Glomerular visceral epithelial cell (primary cell): ENCODE data around the gene TBC1D16.

ENCODE experiments used
- DNase-seq: peaks from one replicate; pipeline ENCODE4 v3.0.0-alpha.2; 2016; ENCODE audit errors: extremely low spot score

TBC1D16 gene

DNA sequence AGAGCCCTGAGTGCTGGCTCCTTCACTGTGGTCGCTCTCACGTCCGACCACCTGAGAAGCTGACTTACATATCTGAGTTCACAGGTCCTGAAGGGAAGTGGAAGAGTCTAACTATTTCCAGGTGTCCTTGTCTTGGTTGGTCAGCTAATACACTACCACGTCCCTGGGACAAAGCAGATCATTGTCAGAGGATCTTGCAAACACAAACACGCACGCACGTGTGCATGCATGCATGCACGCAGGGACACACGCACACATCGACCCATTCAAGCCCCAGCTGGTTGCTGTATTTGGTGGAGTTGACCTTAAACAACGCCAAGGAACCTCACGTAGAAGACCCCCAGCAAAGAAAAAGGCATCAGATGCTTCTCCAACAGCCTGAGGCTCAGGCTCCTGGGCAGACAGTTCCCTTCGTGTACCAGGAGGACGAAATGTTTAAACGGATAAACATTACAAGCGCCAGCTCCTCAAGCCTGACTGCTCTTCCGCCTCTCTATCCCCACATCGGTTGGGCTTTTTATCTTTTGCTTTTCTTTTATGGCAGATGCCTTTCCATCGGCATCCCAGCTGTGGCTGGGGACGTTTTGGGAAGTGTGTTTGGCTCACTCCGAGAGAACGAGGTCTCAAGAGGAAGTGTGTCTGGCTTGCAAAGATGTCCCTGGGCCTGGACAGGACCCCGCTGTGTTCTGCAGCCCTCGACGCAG, 95.8 kb downstream of the TBC1D16 start:
- no peak for DNase-seq

DNA sequence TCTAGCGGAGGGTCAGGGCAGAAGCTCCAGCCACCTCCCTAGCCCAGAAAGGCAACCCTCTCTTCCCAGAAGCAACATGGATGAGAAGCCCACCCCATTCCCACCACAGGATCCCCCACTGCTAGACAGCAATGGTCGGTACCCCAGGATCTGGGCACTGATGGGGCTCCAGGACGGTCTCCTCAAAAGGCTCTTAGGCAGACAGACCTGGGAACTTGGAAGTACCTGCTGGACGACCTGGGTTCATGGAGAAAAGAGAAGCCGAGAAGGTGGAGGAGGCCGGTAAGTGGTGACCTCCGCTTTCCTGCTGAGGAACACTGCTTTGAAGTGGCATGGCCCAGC, 96.6 kb downstream of the TBC1D16 start:
- DNase-seq = no peak

DNA sequence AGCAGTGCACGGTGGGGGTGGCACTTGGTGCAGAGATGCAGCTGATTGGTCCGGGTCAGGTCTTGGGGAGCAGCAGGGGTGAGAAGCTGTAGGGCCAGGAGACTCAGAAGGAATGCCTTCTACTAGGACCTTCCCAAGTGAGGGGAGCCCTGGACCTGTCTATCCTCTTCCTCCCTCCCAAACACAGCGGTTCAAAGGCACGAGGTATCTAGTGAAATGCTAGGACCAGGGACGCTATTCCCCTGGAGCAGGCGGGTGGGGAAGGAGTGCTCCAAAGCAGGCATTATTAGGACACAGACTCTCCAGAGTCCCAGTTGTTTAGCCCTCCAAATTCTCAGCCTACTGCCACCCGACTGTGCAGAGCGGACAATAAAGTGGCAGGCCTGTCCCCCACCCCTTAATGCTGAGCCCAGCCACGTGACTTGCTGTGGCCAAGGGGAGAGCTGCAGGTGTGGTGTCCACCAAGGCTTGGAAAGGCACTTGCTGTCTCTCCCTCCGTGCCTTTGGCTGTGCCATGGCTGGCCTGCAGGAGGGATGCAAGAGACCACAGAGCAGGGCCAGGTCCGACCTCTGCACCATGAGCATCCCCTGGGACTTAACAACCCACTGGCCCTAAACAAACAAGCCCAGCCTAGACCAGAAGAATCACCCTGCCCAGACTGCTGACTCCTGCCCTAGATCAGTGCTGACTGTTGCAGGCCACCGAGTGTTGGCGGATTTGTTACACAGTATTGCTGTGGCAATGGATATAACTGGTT, 97.2 kb downstream of the TBC1D16 start:
- DNase-seq = no peak

- DNase-seq = no peak
Measured at GRCh38 chr17:79937391-79938335, 98.0 kb downstream of the TBC1D16 start.

DNA sequence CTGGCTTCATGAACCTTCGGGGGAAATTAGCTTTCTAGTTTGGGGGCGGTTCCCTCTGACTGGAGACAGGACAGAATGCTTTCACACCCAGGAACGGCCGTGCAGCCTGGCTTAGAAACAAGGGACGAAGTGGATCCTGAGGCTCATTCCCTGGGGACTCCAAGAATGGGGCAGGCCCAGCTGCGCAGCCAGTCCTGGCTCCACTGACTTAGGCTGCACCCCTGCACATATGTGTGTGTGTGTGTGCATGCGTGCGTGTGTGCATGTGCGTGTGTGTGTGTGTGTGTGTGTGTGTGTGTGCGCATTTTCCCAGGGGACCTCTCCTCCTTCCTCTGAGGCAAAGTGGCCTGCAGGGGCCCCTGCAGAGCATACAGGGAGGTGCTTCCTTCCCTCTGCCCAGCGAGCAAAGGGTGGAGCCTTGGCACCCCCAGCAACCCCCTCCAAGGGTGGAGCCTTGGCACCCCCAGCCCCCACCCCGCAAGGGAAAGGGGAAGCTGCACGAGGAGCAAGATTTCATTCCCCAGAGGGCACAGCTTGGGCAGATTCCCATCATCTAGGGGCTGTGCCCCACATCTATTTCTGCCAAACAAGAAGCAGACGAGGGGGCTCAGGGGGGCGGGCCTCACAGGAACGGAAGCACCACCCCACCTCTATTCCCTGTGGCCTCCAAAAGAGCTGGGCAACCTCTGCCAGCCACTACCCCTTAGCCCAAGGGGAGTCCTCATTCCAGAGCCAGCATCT, 98.9 kb downstream of the TBC1D16 start:
- no peak for DNase-seq

- DNase-seq = no peak
Measured at GRCh38 chr17:79936050-79936449, 99.6 kb downstream of the TBC1D16 start.

- DNase-seq = no peak
Measured at GRCh38 chr17:79935197-79935885, 100.3 kb downstream of the TBC1D16 start.

GRCh38 chr17:79934653-79934970, 101.1 kb downstream of the TBC1D16 start:
- no peak for DNase-seq

- DNase-seq = peak; percentile 53
Measured at GRCh38 chr17:79933863-79934652, 101.6 kb downstream of the TBC1D16 start.

DNA sequence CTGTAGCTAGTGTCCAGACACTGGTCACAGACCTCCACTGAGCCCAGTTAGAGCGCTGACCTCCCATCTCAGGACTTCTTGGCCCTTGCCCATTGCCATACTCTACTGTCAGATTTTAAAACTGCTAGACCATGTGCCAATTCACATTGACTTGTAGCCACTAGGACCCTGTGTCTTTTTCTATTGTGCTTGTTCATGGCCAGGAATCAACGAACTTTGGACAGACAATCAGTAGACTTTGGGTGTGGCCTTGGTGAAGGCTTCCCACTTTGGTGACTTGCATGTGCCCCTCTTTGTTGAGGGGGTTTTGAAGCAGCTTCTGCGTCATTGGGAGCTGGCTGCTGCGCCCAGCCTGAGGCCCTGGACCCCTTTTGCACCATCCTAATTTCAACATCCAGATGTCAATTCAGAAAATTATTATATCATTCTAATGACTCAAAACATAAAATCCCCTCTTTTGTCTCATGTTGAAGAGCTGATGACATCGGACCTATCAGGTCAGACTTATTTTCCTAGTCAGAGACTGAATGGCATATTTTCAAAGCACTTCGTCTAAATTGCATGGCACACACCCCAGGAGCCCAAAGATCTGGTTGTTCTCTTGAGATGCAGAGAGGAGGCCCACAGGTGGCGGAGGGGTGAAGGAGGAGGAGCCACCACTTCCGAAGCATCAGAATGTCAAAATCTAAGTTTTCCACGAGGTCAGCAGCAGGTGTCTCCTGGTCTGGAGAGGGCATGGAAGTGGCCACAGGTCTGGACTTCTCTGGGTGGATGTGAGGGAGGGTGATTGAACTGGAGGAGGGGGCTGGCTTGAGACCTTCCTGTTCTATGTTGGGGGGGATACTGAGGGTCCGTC, 103.0 kb downstream of the TBC1D16 start:
- DNase-seq = no peak

GRCh38 chr17:79931817-79932309, 103.8 kb downstream of the TBC1D16 start:
- no peak for DNase-seq

DNA sequence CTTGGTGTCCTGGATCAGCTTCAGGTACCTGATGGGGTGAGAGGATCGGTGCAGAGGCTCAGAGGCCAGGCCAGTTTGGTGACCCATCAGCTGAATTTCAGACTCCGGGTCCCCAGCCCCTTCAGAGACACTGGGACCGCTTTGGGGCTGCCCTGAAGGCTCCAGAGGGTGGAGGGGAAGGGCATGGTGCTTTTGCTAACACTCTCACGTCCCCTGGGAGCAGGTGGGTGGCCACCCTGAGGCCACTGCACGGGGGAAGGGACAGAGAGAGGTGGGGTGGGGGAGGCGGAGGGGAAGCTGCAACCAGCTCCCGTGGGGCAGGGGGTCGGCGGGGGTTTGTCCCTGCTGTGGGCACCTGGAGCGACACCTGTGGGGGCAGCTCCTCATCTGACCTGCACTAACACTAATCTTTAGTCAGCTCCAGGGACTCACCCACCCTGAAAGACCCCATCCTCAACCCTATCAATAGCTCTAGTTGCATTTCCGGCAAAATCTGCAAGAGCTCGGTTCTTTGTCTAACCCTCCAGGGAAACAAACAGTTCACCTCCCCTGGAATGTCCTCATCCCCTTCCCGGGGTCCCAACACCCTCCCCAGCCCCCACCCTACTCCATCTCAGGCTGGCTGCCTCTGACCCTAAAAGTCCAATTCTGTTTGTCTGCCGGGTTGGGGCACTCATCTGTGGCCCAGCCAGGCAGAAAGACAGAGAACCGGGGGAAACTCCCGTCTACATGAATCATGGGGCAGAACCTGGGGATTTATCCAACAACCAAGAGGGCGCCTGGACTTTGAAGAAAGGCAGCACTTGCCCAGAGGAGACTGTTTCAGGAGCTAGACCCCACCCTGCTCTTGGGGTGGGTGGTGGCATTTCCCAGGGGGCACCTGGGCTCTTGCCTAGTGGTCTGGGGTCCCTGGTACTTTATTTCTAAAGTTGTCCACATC, 104.5 kb downstream of the TBC1D16 start:
- peak; percentile 55 for DNase-seq

DNA sequence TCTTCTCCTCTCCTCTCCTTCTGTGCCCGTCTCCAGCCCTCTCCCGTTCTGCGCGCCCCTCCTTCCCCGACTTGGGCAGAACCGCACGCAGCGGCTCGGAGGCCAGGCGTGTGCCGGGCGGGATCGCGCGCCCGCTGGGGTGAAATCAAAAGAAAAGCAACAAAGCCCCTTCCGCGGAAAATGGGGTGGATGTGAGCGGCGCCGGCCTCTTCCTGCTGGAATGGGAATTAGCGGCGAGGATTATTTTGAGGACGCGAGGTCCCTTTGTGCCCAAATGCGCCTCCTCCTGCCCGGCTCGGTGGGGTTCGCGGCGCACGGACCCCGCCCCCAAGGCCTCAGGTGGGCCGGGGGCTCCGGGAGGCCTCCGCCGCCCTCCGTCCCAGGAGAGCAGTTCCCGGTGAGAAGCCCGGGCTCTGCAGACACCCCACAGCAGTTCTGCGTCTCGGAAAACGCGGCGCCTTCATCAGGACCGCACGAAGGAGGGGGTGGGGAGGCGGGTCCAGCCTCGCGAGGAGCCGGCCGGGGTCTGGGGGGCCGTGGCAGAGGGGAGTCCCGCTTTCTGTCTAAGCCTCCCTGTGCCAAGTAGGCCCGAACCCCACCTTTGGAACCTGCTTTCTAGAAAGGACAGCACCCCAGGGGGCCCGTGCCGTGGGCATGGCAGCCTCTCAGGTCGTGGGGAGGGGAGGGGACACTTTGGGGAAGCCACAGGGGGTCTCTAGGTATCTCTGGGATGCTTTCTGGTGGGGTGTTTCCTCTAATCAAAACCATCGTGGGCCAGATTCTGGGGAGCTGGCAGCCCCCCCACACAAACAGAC, 105.4 kb downstream of the TBC1D16 start:
- no peak for DNase-seq

DNA sequence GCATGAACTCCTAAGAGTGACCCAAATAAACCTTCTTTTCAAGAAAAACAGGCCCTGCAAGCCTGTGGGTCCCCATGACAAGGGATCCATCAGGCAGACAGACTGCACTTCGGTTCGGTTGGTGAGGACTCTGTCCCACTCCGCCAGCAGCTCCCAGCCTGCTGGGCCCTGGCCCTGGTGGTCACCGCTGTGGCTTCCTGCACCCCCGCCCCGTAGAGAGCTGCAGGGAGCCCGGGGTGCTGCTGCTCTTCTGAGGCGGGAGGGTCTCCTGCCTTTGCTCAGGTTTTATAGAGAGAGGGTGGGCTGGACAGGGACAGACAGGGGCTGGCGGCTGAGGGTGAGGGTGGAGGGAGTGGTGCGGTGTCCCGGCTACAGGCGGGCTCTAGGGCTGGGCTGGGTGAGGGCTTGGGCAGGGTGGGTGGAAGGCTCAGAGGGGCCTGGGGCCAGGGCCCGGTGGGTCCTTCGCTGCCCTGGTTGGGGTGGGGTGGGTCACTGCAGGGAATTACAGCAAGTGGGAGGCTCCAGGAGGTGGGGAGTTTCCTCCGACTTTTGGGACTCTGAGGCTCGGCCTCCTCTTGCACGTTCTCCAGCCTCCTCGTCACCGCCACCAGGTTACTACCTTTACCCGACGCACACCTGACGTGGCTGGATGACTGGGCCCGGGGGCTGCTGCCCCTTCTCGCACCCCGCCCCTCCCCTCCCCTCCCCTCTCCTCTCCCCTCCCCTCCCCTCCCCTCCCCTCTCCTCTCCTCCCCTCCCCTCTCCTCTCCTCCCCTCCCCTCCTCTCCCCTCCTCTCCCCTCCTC, 106.2 kb downstream of the TBC1D16 start:
- no peak for DNase-seq

DNA sequence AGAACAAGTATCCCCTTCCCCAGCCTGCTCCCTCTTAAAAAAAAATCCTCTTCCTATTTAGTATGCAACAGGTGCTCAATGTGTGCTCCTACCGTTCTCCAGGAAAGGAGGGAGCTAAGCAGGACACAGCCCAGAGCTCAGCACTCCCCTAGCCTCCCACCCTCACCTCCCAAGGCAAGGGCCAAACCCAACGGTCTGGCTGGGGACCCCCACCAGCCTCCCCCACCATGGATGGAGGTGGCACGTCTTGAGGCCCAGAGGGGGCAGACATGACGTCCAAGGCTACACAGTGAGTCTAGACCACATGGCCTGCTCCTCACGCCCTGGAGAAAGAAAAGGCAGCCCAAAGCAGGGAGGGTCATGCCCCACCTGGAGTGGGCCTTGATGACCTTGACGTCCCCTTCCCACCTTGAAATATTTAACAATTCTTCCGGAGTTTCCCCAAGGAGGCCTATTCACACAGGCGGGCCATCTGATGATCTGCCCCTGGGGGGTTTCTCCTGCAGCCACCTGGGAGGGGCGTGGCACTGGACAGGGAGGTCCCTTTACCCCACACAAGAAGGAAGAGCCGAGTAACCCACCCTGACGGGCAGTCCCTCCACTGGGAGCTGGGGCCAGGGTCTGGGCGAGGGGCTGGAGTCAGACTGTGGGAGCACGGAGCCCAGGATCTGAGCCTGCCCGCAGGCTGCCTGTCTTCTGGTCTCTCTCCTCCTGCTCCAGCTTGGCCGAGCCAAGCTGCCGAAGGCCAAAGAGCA, 107.0 kb downstream of the TBC1D16 start:
- no peak for DNase-seq
